ENCODE results near the gene USP48.

The USP48 gene

DNA sequence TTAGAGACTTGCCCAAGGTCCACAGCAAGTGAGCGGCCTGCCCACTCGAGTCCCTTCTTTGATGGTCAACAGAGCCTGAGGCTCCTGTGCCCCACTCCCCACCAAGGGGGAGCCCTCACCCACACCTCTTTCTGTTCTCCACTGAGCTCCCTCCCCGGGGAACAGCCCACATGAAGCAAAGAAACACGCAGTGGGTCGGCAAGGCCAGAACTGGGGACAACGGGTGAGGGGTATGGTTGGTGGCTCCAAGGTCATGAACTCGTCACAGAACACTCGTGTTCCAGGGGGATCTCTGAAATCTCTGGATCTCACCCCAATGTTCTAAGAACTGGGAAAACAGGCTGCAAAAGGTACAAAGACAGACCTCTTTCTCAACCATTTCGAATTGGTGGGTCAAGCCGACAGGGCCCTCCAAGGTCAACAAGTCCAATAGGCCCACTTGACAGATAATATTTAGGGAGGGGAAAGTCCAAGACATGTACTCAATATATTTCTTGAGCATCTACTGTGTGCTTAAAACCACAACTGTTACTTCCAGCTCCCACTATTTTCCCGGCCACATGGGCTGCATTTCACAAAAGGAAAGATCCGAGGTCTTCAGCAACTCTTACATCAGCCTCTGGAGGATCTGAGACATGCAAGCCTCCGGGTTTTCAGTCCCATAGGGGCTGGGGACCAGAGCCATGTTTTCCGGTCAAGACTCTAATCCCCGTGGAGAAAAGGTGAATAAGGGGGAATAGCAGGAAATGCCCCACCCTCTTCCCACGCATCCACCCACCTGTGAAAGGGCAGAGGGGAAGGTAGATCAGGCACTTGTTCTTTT, 112.7 kb downstream of the USP48 start:
- no peaks in the 10 kb centered on the region for H3K9me3 ChIP-seq (ENCODE audit: severe bottlenecking)
- no peaks in the 10 kb centered on the region for H3K27me3 ChIP-seq (ENCODE audit: insufficient read depth, low read depth, severe bottlenecking)
- no peak for TF ChIP-seq CTCF (IDR thresholded peaks at IDR 0.05; ENCODE audit: low read depth, low read length)
- no peak overlapping the region for H3K27ac ChIP-seq
- H3K4me3 ChIP-seq (ENCODE audit: low read depth, low read length) = no peak overlapping the region
- H3K36me3 ChIP-seq = peaks cover 5% of the 10 kb centered on the region
- no peak for DNase-seq

- TF ChIP-seq CTCF (IDR thresholded peaks at IDR 0.05; ENCODE audit: low read depth, low read length) = no peak
- H3K36me3 ChIP-seq = peaks cover 5% of the 10 kb centered on the region
- no peaks in the 10 kb centered on the region for H3K27me3 ChIP-seq (ENCODE audit: insufficient read depth, low read depth, severe bottlenecking)
- peak; percentile 47 for DNase-seq
- peak within 1 kb of the TSS; percentile 51 for H3K4me3 ChIP-seq (ENCODE audit: low read depth, low read length)
- H3K27ac ChIP-seq = peak within 1 kb of the TSS; percentile 51
- H3K9me3 ChIP-seq (ENCODE audit: severe bottlenecking) = no peaks in the 10 kb centered on the region
Observed at GRCh38 chr1:21669258-21670058, 113.5 kb downstream of the USP48 start, which contains the start of gene RAP1GAP. RAP1GAP (minus strand) TSS chr1:21669357; CDS start chr1:21620032, 49,325 bp downstream.

- peak overlapping the region; percentile 51 for H3K4me3 ChIP-seq (ENCODE audit: low read depth, low read length)
Observed at GRCh38 chr1:21668951-21669257, 114.0 kb downstream of the USP48 start.

GRCh38 chr1:21668232-21668950, 114.6 kb downstream of the USP48 start:
- peak overlapping the region; percentile 51 for H3K4me3 ChIP-seq (ENCODE audit: low read depth, low read length)
- H3K9me3 ChIP-seq (ENCODE audit: severe bottlenecking) = no peaks in the 10 kb centered on the region
- H3K27ac ChIP-seq = no peak overlapping the region; the same call in 1 of the 2 replicates
- no peak for DNase-seq
- no peaks in the 10 kb centered on the region for H3K27me3 ChIP-seq (ENCODE audit: insufficient read depth, low read depth, severe bottlenecking)
- H3K36me3 ChIP-seq = peaks cover 5% of the 10 kb centered on the region
- peak; percentile 42; the same call in 1 of the 2 replicates for TF ChIP-seq CTCF (IDR thresholded peaks at IDR 0.05; ENCODE audit: low read depth, low read length)

More at GRCh38 chr1:21668951-21669257, 114.0 kb downstream of the USP48 start:
- peaks cover 5% of the 10 kb centered on the region for H3K36me3 ChIP-seq
- H3K27me3 ChIP-seq (ENCODE audit: insufficient read depth, low read depth, severe bottlenecking) = no peaks in the 10 kb centered on the region
- no peaks in the 10 kb centered on the region for H3K9me3 ChIP-seq (ENCODE audit: severe bottlenecking)
- no peak for TF ChIP-seq CTCF (IDR thresholded peaks at IDR 0.05; ENCODE audit: low read depth, low read length)
- H3K27ac ChIP-seq = peak overlapping the region; percentile 51
- no peak for DNase-seq

DNA sequence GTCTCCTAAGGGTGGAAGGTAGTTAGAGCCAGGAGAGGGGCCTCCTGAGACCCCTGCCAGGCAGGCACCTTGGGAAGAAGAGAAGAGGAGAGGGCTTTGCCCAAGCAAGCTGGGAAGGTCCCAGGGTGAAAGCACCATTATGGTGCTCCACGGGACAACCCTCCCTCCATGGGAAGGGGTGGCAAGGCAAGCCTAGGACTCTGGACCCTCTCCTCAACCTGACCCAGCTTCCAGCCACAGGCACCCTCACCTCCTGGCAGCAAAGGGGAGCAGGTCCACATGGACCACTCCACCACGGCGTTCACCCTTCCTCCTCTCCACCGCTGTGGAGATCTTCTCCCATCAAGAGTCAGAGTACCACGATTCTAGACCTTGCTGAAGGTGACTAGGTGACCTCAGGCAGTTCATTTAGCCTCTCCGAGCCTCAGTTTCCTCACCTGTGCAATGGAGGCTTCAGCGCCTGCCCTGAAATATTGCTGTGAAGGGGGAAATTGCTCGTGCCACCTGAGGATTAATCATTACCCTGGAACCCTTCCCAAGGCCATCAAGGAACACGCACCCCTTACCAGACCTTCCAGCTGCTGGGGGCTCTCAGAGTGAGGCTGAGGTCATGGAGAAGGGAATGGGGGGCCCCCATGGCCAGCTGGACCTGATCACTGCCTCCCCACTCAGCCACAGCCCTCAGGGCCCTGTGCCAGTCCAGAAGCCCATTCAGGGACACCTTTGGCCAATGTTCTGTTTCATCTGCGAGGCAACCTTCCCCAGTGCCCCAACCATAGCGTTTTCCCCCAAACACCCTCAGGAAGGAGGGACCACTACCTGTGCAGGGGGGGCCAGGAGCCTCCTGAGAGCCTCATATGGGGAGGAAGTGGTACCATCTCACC, 115.4 kb downstream of the USP48 start:
- H3K27ac ChIP-seq = peak overlapping the region; percentile 61
- no peaks in the 10 kb centered on the region for H3K9me3 ChIP-seq (ENCODE audit: severe bottlenecking)
- TF ChIP-seq CTCF (IDR thresholded peaks at IDR 0.05; ENCODE audit: low read depth, low read length) = no peak
- no peak overlapping the region for H3K4me3 ChIP-seq (ENCODE audit: low read depth, low read length)
- DNase-seq = no peak
- H3K27me3 ChIP-seq (ENCODE audit: insufficient read depth, low read depth, severe bottlenecking) = no peaks in the 10 kb centered on the region
- peaks cover 5% of the 10 kb centered on the region for H3K36me3 ChIP-seq
